A673 (cell line): ENCODE data around the gene OBSCN. TPM values are rescaled to one million over a fixed set of nuclear protein-coding genes. Genes with fewer than 3 reads are reported as not detected.

Experiments
- BruUV-seq: library from RNA; stranded (reverse); fragments of 400-500 nt; replicated peaks from 2 replicates; lab custom pipeline; 2021; lab: Mats Ljungman, UMichigan
- CTCF ChIA-PET: fragments of 300-600 bp; sonication (Branson Sonifier 250); formaldehyde crosslinking; loops from one replicate; lab custom pipeline; 2022; ENCODE audit warnings: antibody characterized with exemption; lab: Charles Lee
- POLR2A ChIA-PET: fragments of 300-600 bp; sonication (Branson Sonifier 250); formaldehyde crosslinking; loops from one replicate; lab custom pipeline; 2022; ENCODE audit warnings: antibody characterized with exemption; ENCODE audit not compliant: low non-redundant PET; lab: Charles Lee
- DNase-seq: peaks from one replicate; pipeline ENCODE4 v3.0.0-alpha.2; 2015; ENCODE audit warnings: low spot score
- H3K27ac ChIP-seq: fragments of 200-600 bp; sonication (generic); 2 replicates; pipeline ENCODE4 v1.5.1; 2016; ENCODE audit warnings: mixed run types, low read depth, mild to moderate bottlenecking, mixed read lengths, antibody characterized with exemption, low read length; ENCODE audit not compliant: poor library complexity, severe bottlenecking
- H3K27me3 ChIP-seq: fragments of 200-600 bp; sonication (generic); replicated peaks from 2 replicates; pipeline ENCODE4 v1.6.1; 2017; ENCODE audit warnings: mixed run types, low read depth, mild to moderate bottlenecking, mixed read lengths, antibody characterized with exemption, low read length; ENCODE audit not compliant: insufficient read depth, poor library complexity
- H3K36me3 ChIP-seq: fragments of 200-600 bp; sonication (generic); 2 replicates; pipeline ENCODE4 v1.6.1; 2016; ENCODE audit warnings: mixed run types, mild to moderate bottlenecking, mixed read lengths, antibody characterized with exemption, low read length; ENCODE audit not compliant: insufficient read depth, poor library complexity, severe bottlenecking
- H3K4me1 ChIP-seq: fragments of 200-600 bp; sonication (generic); 2 replicates; pipeline ENCODE4 v1.6.1; 2017; ENCODE audit warnings: mixed run types, mild to moderate bottlenecking, mixed read lengths, antibody characterized with exemption, low read length; ENCODE audit not compliant: insufficient read depth, poor library complexity, severe bottlenecking
- H3K4me3 ChIP-seq: fragments of 200-600 bp; sonication (generic); 2 replicates; pipeline ENCODE4 v1.5.1; 2016; ENCODE audit warnings: low read depth, mixed run types, mild to moderate bottlenecking, mixed read lengths, low read length; ENCODE audit not compliant: poor library complexity, severe bottlenecking
- H3K9me3 ChIP-seq: fragments of 200-600 bp; sonication (generic); 2 replicates; pipeline ENCODE4 v1.6.1; 2016; ENCODE audit warnings: mixed run types, low read depth, mild to moderate bottlenecking, mixed read lengths, antibody characterized with exemption, low read length; ENCODE audit not compliant: poor library complexity, severe bottlenecking
- CTCF ChIP-seq: fragments of 300-800, 200-600 bp; sonication (generic); conservative IDR thresholded peaks from 2 replicates; pipeline ENCODE4 v1.5.1; 2017; ENCODE audit warnings: low read depth, mild to moderate bottlenecking, antibody characterized with exemption, low read length, moderate library complexity, mixed read lengths
- EZH2 ChIP-seq: fragments of 200-600 bp; sonication (generic); IDR thresholded peaks from 2 replicates; pipeline ENCODE4 v1.6.1; 2017; ENCODE audit warnings: borderline replicate concordance, low read depth, mild to moderate bottlenecking, mixed read lengths, antibody characterized with exemption, low read length; ENCODE audit not compliant: poor library complexity, severe bottlenecking
- intact Hi-C: fragments of 100-400 bp; cut with micrococcal nuclease; formaldehyde crosslinking; loops from one replicate; pipeline ENCODE4 v1.10.0; 2022; ENCODE audit not compliant: unreplicated experiment
- total RNA-seq: library from RNA; stranded (reverse); gene quantifications from 2 replicates; pipeline ENCODE4 v1.2.3, GENCODE V29; 2021

OBSCN gene
- total RNA-seq, 1 experiment from 2014 or later: 37.7 TPM

GRCh38 chr1:228407106-228408040, 199.5 kb downstream of the OBSCN start:
- BruUV-seq: TSS peak; percentile 42
- no peaks in the 10 kb centered on the region for H3K9me3 ChIP-seq
- TF ChIP-seq EZH2 (no peak), CTCF (no peak)
- H3K4me3 ChIP-seq: peak overlapping the region; percentile 100
- no peak for DNase-seq
- ChIA-PET CTCF (interaction anchor here (0.7 kb wide), 2 partner anchors 28 to 592 kb away, joined by 6 to 7 read pairs; no protein-coding TSS in a partner anchor), POLR2A (no interaction called here)
- H3K4me1 ChIP-seq: peaks cover 9% of the 10 kb centered on the region
- peak overlapping the region; percentile 63 for H3K27ac ChIP-seq
- H3K36me3 ChIP-seq: peaks cover 8% of the 10 kb centered on the region
- H3K27me3 ChIP-seq: no peaks in the 10 kb centered on the region
- intact Hi-C loops: no loop called here

- no peak for TF ChIP-seq CTCF
- TF ChIP-seq EZH2: no peak
- Histone ChIP-seq H3K27me3 (no peaks in the 10 kb centered on the region), H3K36me3 (peaks cover 4% of the 10 kb centered on the region), H3K9me3 (no peaks in the 10 kb centered on the region), H3K4me1 (peaks cover 9% of the 10 kb centered on the region), H3K4me3 (peak overlapping the region; percentile 100), H3K27ac (no peak overlapping the region)
- intact Hi-C loops: no loop called here
- ChIA-PET POLR2A (interaction anchor here (0.5 kb wide), 1 partner anchor 15 kb away, joined by 3 read pairs; no protein-coding TSS in a partner anchor), CTCF (no interaction called here)
- DNase-seq: no peak
- no TSS peak for BruUV-seq
Measured at GRCh38 chr1:228408041-228408868, 200.4 kb downstream of the OBSCN start.
